ENCODE results near the gene PPP2R2C.

The PPP2R2C gene

DNA sequence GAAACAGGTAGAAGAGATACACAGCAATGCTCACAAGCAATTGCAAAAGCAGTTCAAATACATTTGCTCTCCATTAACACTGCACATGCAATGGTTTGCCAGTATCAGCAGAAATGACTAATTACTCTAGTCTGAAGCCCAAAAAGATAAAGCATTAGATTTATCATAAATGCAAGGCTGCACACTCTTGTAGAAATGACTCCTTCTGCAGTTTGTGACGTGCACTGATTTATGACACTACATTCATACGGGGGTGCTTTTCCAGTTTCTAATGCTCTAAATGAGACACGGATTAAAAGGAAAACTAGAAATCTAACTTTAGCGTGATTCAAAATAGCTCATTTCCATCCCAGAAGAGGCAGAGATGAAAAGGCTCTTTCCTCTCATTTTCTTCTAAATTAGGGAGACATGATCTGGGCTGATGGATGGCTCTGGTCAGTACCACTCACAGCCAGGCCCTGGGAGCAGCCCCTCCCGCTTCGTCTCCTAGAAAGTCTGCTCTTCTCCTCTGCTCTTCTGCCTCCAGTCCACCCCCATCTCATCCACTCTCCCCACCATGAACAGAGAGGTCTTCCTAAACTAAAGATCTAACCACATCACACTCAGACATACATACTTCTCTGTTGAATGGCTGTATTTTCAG is 33.2 kb downstream of the PPP2R2C start:
- no peak for DNase-seq (ENCODE audit: low read depth)

DNA sequence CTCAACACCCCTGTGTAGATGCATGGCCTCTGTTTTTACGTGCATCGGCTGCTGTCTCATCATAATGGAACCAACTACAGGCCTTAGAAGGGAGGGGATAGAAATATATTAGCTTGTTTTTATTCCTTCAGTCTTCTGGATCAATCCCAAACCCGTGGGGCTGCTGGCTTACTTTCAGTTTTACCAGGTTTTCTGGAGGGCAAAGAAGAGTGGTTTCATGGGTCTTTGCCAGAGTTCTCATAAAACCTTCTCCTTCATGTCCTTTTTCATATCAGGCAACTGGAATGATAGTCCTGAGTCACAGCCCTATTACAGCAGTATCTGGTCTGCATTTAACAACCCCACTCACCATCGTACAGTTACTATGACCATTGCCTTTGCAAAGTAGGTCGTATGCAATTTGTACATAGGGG is 34.6 kb downstream of the PPP2R2C start:
- H3K4me3 ChIP-seq (ENCODE audit: low read depth, low read length): no peak overlapping the region
- DNase-seq (ENCODE audit: low read depth): no peak
- TF ChIP-seq, protein P1, sequence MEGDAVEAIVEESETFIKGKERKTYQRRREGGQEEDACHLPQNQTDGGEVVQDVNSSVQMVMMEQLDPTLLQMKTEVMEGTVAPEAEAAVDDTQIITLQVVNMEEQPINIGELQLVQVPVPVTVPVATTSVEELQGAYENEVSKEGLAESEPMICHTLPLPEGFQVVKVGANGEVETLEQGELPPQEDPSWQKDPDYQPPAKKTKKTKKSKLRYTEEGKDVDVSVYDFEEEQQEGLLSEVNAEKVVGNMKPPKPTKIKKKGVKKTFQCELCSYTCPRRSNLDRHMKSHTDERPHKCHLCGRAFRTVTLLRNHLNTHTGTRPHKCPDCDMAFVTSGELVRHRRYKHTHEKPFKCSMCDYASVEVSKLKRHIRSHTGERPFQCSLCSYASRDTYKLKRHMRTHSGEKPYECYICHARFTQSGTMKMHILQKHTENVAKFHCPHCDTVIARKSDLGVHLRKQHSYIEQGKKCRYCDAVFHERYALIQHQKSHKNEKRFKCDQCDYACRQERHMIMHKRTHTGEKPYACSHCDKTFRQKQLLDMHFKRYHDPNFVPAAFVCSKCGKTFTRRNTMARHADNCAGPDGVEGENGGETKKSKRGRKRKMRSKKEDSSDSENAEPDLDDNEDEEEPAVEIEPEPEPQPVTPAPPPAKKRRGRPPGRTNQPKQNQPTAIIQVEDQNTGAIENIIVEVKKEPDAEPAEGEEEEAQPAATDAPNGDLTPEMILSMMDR (conservative IDR thresholded peaks at IDR 0.05; ENCODE audit: low read depth, low read length): no peak

More for the DNA sequence above, 33.2 kb downstream of the PPP2R2C start:
- TF ChIP-seq, protein P1 (conservative IDR thresholded peaks at IDR 0.05; ENCODE audit: low read depth, low read length): no peak
- no peak overlapping the region for H3K4me3 ChIP-seq (ENCODE audit: low read depth, low read length)

- no peak overlapping the region for H3K4me3 ChIP-seq (ENCODE audit: low read depth, low read length)
- TF ChIP-seq, protein P1 (conservative IDR thresholded peaks at IDR 0.05; ENCODE audit: low read depth, low read length): no peak
- DNase-seq (ENCODE audit: low read depth): no peak
Observed at GRCh38 chr4:6435010-6435409, 37.4 kb downstream of the PPP2R2C start.

DNA sequence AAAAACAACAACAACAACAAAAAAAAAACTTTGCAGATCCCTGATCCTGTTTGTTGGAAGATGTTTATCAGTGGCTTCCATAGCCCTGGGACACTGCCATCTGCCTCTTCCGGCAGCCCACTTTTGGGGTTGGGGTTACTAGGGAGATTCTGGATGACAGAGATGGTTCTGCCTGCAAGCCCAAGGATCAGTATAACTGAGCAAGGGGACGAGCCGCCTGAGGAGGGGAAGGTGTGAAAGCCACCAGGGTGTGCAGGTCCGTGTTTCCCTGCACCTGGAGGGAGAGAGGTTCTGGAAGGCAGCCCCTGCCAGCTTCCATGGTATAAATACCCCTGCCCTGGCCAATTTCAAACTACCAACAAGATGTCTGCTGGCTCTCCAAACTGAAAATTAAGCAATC is 41.5 kb downstream of the PPP2R2C start:
- DNase-seq (ENCODE audit: low read depth): no peak
- TF ChIP-seq, protein P1 (conservative IDR thresholded peaks at IDR 0.05; ENCODE audit: low read depth, low read length): no peak
- no peak overlapping the region for H3K4me3 ChIP-seq (ENCODE audit: low read depth, low read length)

- TF ChIP-seq, protein P1 (conservative IDR thresholded peaks at IDR 0.05; ENCODE audit: low read depth, low read length): no peak
- DNase-seq (ENCODE audit: low read depth): no peak
- no peak overlapping the region for H3K4me3 ChIP-seq (ENCODE audit: low read depth, low read length)
Observed at GRCh38 chr4:6427439-6428090, 44.8 kb downstream of the PPP2R2C start.

DNA sequence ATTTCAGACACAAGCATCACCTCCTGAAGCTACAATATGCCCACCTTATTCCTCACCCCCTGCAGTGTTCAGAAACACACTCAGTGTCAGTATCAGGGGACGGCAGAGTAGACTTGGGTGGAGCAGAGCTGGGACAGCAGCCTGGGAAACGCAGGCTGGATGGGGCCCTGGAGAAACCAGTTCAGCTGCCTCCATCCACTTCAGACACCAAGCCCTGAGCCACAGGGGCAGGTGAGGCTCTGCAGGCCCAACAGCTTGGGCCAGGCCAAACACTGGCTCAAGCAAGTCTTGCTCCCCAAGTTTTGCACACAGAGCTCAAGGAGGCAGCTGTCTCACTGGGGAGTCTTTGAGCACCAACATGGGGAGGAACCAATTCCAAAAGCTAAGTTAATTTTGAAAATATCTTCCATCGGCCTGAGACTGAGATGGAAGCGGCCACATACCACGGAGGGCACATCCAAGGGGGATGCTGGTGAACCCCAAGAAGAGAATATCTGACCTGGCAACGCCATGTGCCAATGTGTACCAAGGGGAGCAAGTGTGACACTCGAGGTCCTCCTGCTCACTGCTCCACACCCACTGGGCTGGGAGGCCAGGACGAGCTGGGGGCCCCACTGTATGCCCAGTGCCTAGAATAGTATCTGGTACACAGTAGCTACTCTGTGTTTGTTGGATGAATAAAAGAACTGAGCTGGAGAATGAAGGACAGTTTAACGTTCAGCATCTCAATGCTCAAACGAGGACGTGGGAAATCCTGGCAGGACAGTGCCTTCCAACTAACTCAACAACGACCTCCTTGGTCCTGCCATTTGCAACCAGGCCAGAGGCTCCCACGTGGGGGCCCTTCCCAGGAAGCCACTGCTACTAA is 45.6 kb downstream of the PPP2R2C start:
- H3K4me3 ChIP-seq (ENCODE audit: low read depth, low read length): no peak overlapping the region
- TF ChIP-seq, protein P1 (conservative IDR thresholded peaks at IDR 0.05; ENCODE audit: low read depth, low read length): no peak
- DNase-seq (ENCODE audit: low read depth): no peak
